K562 (cell line): ENCODE results near the gene RASIP1. TPM values are rescaled to one million over a fixed set of nuclear protein-coding genes. Genes with fewer than 3 reads are reported as not detected.

ENCODE experiments used
- GABPB1 ChIP-seq: sonication (generic); formaldehyde crosslinking; IDR thresholded peaks from 2 replicates; pipeline ENCODE4 v1.8.0; 2022; ENCODE audit warnings: mild to moderate bottlenecking, missing genetic modification reagents
- HNRNPH1 ChIP-seq: fragments of 200-400 bp; formaldehyde crosslinking; optimal IDR thresholded peaks from 2 replicates; pipeline ENCODE3; 2017; ENCODE audit warnings: low read depth, mild to moderate bottlenecking, low read length, moderate library complexity
- HSF4 ChIP-seq: fragments of 250-450 bp; sonication (Bioruptor Pico); IDR thresholded peaks from 2 replicates; pipeline ENCODE4 v2.1.2; 2022; ENCODE audit warnings: mild to moderate bottlenecking, moderate library complexity, borderline replicate concordance
- NFE2 ChIP-seq: IDR thresholded peaks from 2 replicates; pipeline ENCODE4 v1.6.1; 2014; ENCODE audit warnings: antibody characterized with exemption, low read depth
- NUFIP1 ChIP-seq: fragments of 450-650 bp; IDR thresholded peaks from 2 replicates; pipeline ENCODE4 v1.6.1; 2018; ENCODE audit not compliant: partially characterized antibody
- RBBP5 ChIP-seq: fragments of 200-600 bp; sonication (generic); IDR thresholded peaks from 2 replicates; pipeline ENCODE4 v1.6.1; 2012; ENCODE audit warnings: borderline replicate concordance, mild to moderate bottlenecking, low read length, control low read depth, inconsistent platforms; ENCODE audit not compliant: insufficient read depth, poor library complexity, severe bottlenecking
- SMARCE1 ChIP-seq: fragments of 450-650 bp; IDR thresholded peaks from 2 replicates; pipeline ENCODE4 v1.7.1; 2016; ENCODE audit warnings: mild to moderate bottlenecking
- XRCC3 ChIP-seq: fragments of 450-650 bp; IDR thresholded peaks from 2 replicates; pipeline ENCODE4 v1.6.1; 2017; ENCODE audit warnings: mild to moderate bottlenecking, moderate library complexity
- ZBED1 ChIP-seq: IDR thresholded peaks from 2 replicates; pipeline ENCODE4 v1.6.1; 2014
- ZNF174 ChIP-seq: fragments of 250-450 bp; sonication (Bioruptor Pico); IDR thresholded peaks from 2 replicates; pipeline ENCODE4 v1.4.0; 2020; ENCODE audit warnings: mild to moderate bottlenecking
- ZNF224 ChIP-seq: sonication (generic); formaldehyde crosslinking; IDR thresholded peaks from 2 replicates; pipeline ENCODE4 v1.8.0; 2022; ENCODE audit warnings: mild to moderate bottlenecking, missing genetic modification reagents
- ZNF347 ChIP-seq: fragments of 450-650 bp; formaldehyde crosslinking; IDR thresholded peaks from 2 replicates; pipeline ENCODE4 v1.4.0; 2020; ENCODE audit warnings: low read depth, mild to moderate bottlenecking, moderate library complexity
- ZNF584 ChIP-seq: fragments of 200-800 bp; sonication (Bioruptor generic); IDR thresholded peaks from 2 replicates; pipeline ENCODE4 v1.6.1; 2016; ENCODE audit warnings: low read depth, mild to moderate bottlenecking, missing genetic modification characterization, missing compliant biosample characterization
- polyA plus RNA-seq, 8 experiments: library from polyadenylated mRNA; depleted of rRNA in 4 of 8; stranded (reverse) in 5 of 8; unstranded in 3 of 8; fragments of >200 nt; fragmentation: Nextera tagmentation in 2 of 8; fragmentation: Illumina TruSeq in 1 of 8; extraction: Ambion mirVana in 2 of 8; extraction: Trizol in 1 of 8; gene quantifications; 2 replicates each; pipeline versions ENCODE4 v1.2.1 to v1.2.3, GENCODE V29; 2011 to 2014; ENCODE audit warnings: inconsistent platforms in 1 of 8, missing spikeins in 1 of 8
- total RNA-seq, 7 experiments: library from RNA; depleted of rRNA in 6 of 7; stranded (reverse); fragments of >200 nt in 6 of 7; fragmentation: Illumina TruSeq in 2 of 7; extraction: Trizol in 2 of 7; gene quantifications; 2 replicates each; pipeline versions ENCODE4 v1.2.1 to v1.2.3, GENCODE V29; 2011 to 2021; ENCODE audit warnings: low replicate concordance in 1 of 7
- TF ChIP-seq, protein P1 (sequence below), 2 experiments: fragments of 450-650 bp; formaldehyde crosslinking in 1 of 2; IDR thresholded peaks; 2 replicates each; pipeline versions ENCODE4 v1.4.0 to v1.6.1; 2014 to 2020; ENCODE audit warnings: mild to moderate bottlenecking in 2 of 2, borderline replicate concordance in 1 of 2, low read depth in 1 of 2
- TF ChIP-seq, protein P2 (sequence below): sonication (generic); formaldehyde crosslinking; IDR thresholded peaks from 2 replicates; pipeline ENCODE4 v1.8.1; 2023; ENCODE audit warnings: mild to moderate bottlenecking, missing genetic modification reagents
- TF ChIP-seq, protein P3 (sequence below): fragments of 450-650 bp; IDR thresholded peaks from 2 replicates; pipeline ENCODE4 v1.6.1; 2016

Gene RASIP1
- total and polyA plus RNA-seq, 9 of the 15 experiments (the other 6 are each of a cell fraction or from before 2014, with no cell fraction given) = 0.20 to 4.7 (median 1.5) TPM

DNA sequence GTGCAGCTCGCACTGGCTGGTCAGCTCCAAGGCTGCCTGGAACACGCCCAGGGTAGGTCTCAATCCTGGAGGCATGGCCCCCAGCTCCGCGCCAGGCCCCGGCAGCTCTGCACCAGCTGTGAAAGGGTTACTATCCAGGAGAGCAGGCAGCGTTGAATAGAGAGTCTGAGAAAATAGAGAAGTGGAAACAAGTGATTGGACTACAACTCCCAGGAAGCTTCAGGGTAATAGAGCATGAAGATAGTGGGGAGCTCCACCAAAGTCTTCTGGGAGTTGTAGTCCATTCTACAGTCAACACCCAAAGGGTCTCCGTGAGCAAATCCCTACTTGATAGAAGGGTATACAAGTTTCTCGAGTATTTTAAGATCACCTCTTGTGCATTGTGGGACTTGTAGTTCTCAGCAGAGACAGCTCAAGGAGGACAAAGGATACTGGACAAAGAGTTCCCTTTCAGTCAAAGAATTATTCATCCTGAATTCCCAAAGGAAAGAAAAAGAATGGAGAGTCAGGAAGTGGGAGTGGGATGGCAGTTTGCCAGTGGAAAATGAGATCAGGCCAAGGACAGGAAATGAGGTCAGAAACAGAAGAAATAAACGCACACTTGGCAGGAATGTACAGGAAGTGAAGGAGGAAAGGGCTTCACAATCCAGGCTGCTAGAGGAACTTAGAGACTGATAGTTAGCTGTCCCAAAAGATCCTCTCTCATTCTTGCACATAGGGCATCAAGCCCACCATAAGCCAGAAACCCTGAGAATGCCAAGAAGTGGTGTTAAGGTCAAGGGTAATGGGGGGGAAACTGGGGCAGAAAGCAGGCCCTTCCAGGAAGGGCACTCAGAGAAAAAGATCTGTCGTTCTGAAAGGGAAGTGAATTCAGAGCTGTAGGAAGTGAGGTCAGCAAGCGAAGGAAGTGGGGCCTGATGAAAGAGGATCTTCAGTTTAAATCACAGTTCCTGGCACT lies 15.3 kb downstream of the RASIP1 start (continued):
- TF ChIP-seq, protein P1, sequence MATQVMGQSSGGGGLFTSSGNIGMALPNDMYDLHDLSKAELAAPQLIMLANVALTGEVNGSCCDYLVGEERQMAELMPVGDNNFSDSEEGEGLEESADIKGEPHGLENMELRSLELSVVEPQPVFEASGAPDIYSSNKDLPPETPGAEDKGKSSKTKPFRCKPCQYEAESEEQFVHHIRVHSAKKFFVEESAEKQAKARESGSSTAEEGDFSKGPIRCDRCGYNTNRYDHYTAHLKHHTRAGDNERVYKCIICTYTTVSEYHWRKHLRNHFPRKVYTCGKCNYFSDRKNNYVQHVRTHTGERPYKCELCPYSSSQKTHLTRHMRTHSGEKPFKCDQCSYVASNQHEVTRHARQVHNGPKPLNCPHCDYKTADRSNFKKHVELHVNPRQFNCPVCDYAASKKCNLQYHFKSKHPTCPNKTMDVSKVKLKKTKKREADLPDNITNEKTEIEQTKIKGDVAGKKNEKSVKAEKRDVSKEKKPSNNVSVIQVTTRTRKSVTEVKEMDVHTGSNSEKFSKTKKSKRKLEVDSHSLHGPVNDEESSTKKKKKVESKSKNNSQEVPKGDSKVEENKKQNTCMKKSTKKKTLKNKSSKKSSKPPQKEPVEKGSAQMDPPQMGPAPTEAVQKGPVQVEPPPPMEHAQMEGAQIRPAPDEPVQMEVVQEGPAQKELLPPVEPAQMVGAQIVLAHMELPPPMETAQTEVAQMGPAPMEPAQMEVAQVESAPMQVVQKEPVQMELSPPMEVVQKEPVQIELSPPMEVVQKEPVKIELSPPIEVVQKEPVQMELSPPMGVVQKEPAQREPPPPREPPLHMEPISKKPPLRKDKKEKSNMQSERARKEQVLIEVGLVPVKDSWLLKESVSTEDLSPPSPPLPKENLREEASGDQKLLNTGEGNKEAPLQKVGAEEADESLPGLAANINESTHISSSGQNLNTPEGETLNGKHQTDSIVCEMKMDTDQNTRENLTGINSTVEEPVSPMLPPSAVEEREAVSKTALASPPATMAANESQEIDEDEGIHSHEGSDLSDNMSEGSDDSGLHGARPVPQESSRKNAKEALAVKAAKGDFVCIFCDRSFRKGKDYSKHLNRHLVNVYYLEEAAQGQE (IDR thresholded peaks at IDR 0.05; ENCODE audit: borderline replicate concordance) = no peak
- TF ChIP-seq, protein P1 (CRISPR knock-in tag; IDR thresholded peaks at IDR 0.05; ENCODE audit: low read depth) = no peak
- no peak for TF ChIP-seq ZNF224 (CRISPR knock-in tag)
- no peak for TF ChIP-seq HSF4 (CRISPR knock-in tag)
- no peak for TF ChIP-seq NFE2
- TF ChIP-seq RBBP5 = no peak
- TF ChIP-seq ZNF174 (CRISPR knock-in tag) = no peak
- TF ChIP-seq, protein P2, sequence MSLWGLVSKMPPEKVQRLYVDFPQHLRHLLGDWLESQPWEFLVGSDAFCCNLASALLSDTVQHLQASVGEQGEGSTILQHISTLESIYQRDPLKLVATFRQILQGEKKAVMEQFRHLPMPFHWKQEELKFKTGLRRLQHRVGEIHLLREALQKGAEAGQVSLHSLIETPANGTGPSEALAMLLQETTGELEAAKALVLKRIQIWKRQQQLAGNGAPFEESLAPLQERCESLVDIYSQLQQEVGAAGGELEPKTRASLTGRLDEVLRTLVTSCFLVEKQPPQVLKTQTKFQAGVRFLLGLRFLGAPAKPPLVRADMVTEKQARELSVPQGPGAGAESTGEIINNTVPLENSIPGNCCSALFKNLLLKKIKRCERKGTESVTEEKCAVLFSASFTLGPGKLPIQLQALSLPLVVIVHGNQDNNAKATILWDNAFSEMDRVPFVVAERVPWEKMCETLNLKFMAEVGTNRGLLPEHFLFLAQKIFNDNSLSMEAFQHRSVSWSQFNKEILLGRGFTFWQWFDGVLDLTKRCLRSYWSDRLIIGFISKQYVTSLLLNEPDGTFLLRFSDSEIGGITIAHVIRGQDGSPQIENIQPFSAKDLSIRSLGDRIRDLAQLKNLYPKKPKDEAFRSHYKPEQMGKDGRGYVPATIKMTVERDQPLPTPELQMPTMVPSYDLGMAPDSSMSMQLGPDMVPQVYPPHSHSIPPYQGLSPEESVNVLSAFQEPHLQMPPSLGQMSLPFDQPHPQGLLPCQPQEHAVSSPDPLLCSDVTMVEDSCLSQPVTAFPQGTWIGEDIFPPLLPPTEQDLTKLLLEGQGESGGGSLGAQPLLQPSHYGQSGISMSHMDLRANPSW = no peak
- no peak for TF ChIP-seq ZNF347 (CRISPR knock-in tag)
- TF ChIP-seq ZBED1 = no peak
- TF ChIP-seq ZNF584 (CRISPR knock-in tag) = peak; percentile 71; the same call in 1 of the 2 replicates
- no peak; the same call in 1 of the 2 replicates for TF ChIP-seq SMARCE1
- no peak for TF ChIP-seq HNRNPH1
- TF ChIP-seq XRCC3 = no peak
- TF ChIP-seq, protein P3, sequence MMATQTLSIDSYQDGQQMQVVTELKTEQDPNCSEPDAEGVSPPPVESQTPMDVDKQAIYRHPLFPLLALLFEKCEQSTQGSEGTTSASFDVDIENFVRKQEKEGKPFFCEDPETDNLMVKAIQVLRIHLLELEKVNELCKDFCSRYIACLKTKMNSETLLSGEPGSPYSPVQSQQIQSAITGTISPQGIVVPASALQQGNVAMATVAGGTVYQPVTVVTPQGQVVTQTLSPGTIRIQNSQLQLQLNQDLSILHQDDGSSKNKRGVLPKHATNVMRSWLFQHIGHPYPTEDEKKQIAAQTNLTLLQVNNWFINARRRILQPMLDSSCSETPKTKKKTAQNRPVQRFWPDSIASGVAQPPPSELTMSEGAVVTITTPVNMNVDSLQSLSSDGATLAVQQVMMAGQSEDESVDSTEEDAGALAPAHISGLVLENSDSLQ = no peak
- no peak for TF ChIP-seq NUFIP1
- TF ChIP-seq GABPB1 (CRISPR knock-in tag) = peak; percentile 80
